Measurements from ENCODE around the gene SLC16A6.
"Not testable (repeated sequence)": the region's sequence is repeated elsewhere in the genome, so short reads cannot be mapped to it uniquely, and the experiment has no call there.

The SLC16A6 gene

GRCh38 chr17:68310152-68310551 is 19.2 kb upstream of the SLC16A6 start:
- no peak for DNase-seq

- not testable (repeated sequence) for DNase-seq
Observed at GRCh38 chr17:68309066-68309670, 18.2 kb upstream of the SLC16A6 start.

- not testable (repeated sequence) for DNase-seq
Observed at GRCh38 chr17:68308486-68308885, 17.6 kb upstream of the SLC16A6 start.

GRCh38 chr17:68307443-68307842 is 16.5 kb upstream of the SLC16A6 start:
- DNase-seq: no peak

- no peak for DNase-seq
Observed at GRCh38 chr17:68306819-68307218, 15.9 kb upstream of the SLC16A6 start.

- DNase-seq: no peak
Observed at GRCh38 chr17:68305142-68305541, 14.2 kb upstream of the SLC16A6 start.

- DNase-seq: no peak
Observed at GRCh38 chr17:68304706-68305105, 13.8 kb upstream of the SLC16A6 start.

- no peak for DNase-seq
Observed at GRCh38 chr17:68302666-68303065, 11.7 kb upstream of the SLC16A6 start.

- no peak for DNase-seq
Observed at GRCh38 chr17:68302066-68302564, 11.2 kb upstream of the SLC16A6 start.

GRCh38 chr17:68301438-68301959 is 10.6 kb upstream of the SLC16A6 start:
- DNase-seq: no peak

GRCh38 chr17:68299817-68300216 is 8.9 kb upstream of the SLC16A6 start:
- no peak for DNase-seq

- no peak for DNase-seq
Observed at GRCh38 chr17:68298601-68299000, 7.7 kb upstream of the SLC16A6 start.

GRCh38 chr17:68297195-68297594 is 6.3 kb upstream of the SLC16A6 start:
- DNase-seq: no peak

GRCh38 chr17:68296217-68297191 is 5.6 kb upstream of the SLC16A6 start:
- DNase-seq: no peak

GRCh38 chr17:68295086-68295485 is 4.2 kb upstream of the SLC16A6 start:
- no peak for DNase-seq

GRCh38 chr17:68294617-68295016 is 3.7 kb upstream of the SLC16A6 start:
- no peak for DNase-seq

- DNase-seq: no peak
Observed at GRCh38 chr17:68294196-68294555, 3.2 kb upstream of the SLC16A6 start.

GRCh38 chr17:68293490-68294195 is 2.7 kb upstream of the SLC16A6 start:
- DNase-seq: no peak

GRCh38 chr17:68292689-68293040 is 1.7 kb upstream of the SLC16A6 start:
- no peak for DNase-seq

- DNase-seq: peak; percentile 64
Observed at GRCh38 chr17:68291836-68292688, 1.1 kb upstream of the SLC16A6 start.

- DNase-seq: no peak
Observed at GRCh38 chr17:68290268-68290954, 516 bp downstream of the SLC16A6 start.

GRCh38 chr17:68289936-68290267 is 1.0 kb downstream of the SLC16A6 start:
- DNase-seq: no peak
